K562 (cell line): ENCODE measurements around the gene ZNF672. TPM values are rescaled to one million over a fixed set of nuclear protein-coding genes. Genes with fewer than 3 reads are reported as not detected.

ENCODE experiments used
- CC2D1A ChIP-seq: fragments of 450-650 bp; IDR thresholded peaks from 2 replicates; pipeline ENCODE4 v1.6.1; 2017; ENCODE audit warnings: mild to moderate bottlenecking
- CCAR2 ChIP-seq: fragments of 200-400 bp; formaldehyde crosslinking; IDR thresholded peaks from 2 replicates; pipeline ENCODE4 v1.6.1; 2017; ENCODE audit warnings: mild to moderate bottlenecking, low read depth, low read length
- DACH1 ChIP-seq: fragments of 450-650 bp; IDR thresholded peaks from 2 replicates; pipeline ENCODE4 v1.6.1; 2018; ENCODE audit not compliant: partially characterized antibody
- ESRRB ChIP-seq: fragments of 250-450 bp; sonication (Bioruptor Pico); IDR thresholded peaks from 2 replicates; pipeline ENCODE4 v1.5.0; 2020; ENCODE audit warnings: mild to moderate bottlenecking, moderate library complexity, borderline replicate concordance
- ETV5 ChIP-seq: sonication (generic); formaldehyde crosslinking; IDR thresholded peaks from 2 replicates; pipeline ENCODE4 v1.4.0; 2020; ENCODE audit warnings: low read depth, mild to moderate bottlenecking, missing genetic modification reagents
- HOMEZ ChIP-seq: fragments of 250-450 bp; sonication (Bioruptor Pico); IDR thresholded peaks from 2 replicates; pipeline ENCODE4 v1.4.0; 2020; ENCODE audit warnings: mild to moderate bottlenecking, moderate library complexity
- REST ChIP-seq, 2 experiments: fragments of 450-650 bp; formaldehyde crosslinking in 1 of 2; IDR thresholded peaks; 2 replicates each; pipeline versions ENCODE4 v1.4.0 to v1.6.1; 2014 to 2020; ENCODE audit warnings: mild to moderate bottlenecking in 2 of 2, borderline replicate concordance in 1 of 2, low read depth in 1 of 2
- ZMIZ1 ChIP-seq, 2 experiments: fragments of 150-350 bp in 1 of 2; IDR thresholded peaks; 2 replicates each; pipeline ENCODE4 v1.6.1; 2012 to 2016; ENCODE audit warnings: low read depth in 2 of 2, low read length in 2 of 2, mild to moderate bottlenecking in 1 of 2, moderate library complexity in 1 of 2
- ZNF764 ChIP-seq: fragments of 250-450 bp; sonication (Bioruptor Pico); IDR thresholded peaks from 2 replicates; pipeline ENCODE4 v1.4.0; 2020; ENCODE audit warnings: low read depth, mild to moderate bottlenecking, moderate library complexity
- ZNF785 ChIP-seq: fragments of 250-450 bp; sonication (Bioruptor Pico); IDR thresholded peaks from 2 replicates; pipeline ENCODE4 v1.4.0; 2020; ENCODE audit warnings: mild to moderate bottlenecking
- polyA plus RNA-seq, 8 experiments: library from polyadenylated mRNA; depleted of rRNA in 4 of 8; stranded (reverse) in 5 of 8; unstranded in 3 of 8; fragments of >200 nt; fragmentation: Nextera tagmentation in 2 of 8; fragmentation: Illumina TruSeq in 1 of 8; extraction: Ambion mirVana in 2 of 8; extraction: Trizol in 1 of 8; gene quantifications; 2 replicates each; pipeline versions ENCODE4 v1.2.1 to v1.2.3, GENCODE V29; 2011 to 2014; ENCODE audit warnings: inconsistent platforms in 1 of 8, missing spikeins in 1 of 8
- total RNA-seq, 7 experiments: library from RNA; depleted of rRNA in 6 of 7; stranded (reverse); fragments of >200 nt in 6 of 7; fragmentation: Illumina TruSeq in 2 of 7; extraction: Trizol in 2 of 7; gene quantifications; 2 replicates each; pipeline versions ENCODE4 v1.2.1 to v1.2.3, GENCODE V29; 2011 to 2021; ENCODE audit warnings: low replicate concordance in 1 of 7

Gene ZNF672
- total and polyA plus RNA-seq, 9 of the 15 experiments (the other 6 are each of a cell fraction or from before 2014, with no cell fraction given), result 1.9 to 57.9 (median 24.1) TPM

GRCh38 chr1:248858096-248858890, 20.3 kb downstream of the ZNF672 start (continued):
- TF ChIP-seq HOMEZ (CRISPR knock-in tag) (no peak; the same call in 1 of the 2 replicates), DACH1 (no peak), ZNF764 (CRISPR knock-in tag) (no peak), CC2D1A (no peak), CCAR2 (no peak), ZMIZ1 (IDR thresholded peaks at IDR 0.05; ENCODE audit: low read depth in 2 of 2, low read length in 2 of 2) (no peak), ETV5 (CRISPR knock-in tag) (peak; percentile 66; the same call in 1 of the 2 replicates), ESRRB (CRISPR knock-in tag) (no peak), ZNF785 (CRISPR knock-in tag) (no peak), REST (IDR thresholded peaks at IDR 0.05; ENCODE audit: borderline replicate concordance) (peak; percentile 51; the same call in 1 of the 2 replicates), REST (CRISPR knock-in tag; IDR thresholded peaks at IDR 0.05; ENCODE audit: low read depth) (no peak)
